ENCODE measurements around the gene C20orf202.
"Not testable (repeated sequence)": the region's sequence is repeated elsewhere in the genome, so short reads cannot be mapped to it uniquely, and the experiment has no call there.

Gene C20orf202

DNA sequence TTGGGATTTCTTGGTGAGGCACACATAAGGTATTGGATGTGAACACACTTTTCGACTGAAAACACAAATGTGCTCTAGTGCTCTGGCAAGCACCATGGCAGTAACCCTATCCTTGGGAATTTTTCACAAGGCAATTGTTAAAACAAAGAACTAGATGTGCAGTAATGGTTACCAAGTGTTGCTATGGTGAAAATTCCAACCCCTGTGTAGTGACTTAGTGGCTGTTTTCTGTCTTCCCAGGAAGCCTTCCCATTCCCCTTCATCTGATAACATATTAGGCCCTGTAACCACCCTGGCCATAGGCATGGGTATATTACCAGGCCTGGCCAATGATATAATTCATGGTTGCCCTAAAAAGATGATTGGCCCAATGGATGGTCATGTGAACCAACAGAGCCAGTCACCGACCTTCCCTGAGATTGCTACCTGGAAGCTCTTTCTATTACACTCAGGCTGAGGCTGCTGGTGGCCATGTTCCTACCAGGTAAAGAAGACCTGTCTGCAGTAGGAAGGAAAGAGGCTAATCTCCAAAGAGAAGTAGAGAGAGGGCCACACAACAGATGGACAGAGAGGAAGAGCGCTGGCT is 4.1 kb downstream of the C20orf202 start:
- in situ Hi-C loops (cut with MboI; ENCODE audit: low sequenced_read_pairs): no loop called here

DNA sequence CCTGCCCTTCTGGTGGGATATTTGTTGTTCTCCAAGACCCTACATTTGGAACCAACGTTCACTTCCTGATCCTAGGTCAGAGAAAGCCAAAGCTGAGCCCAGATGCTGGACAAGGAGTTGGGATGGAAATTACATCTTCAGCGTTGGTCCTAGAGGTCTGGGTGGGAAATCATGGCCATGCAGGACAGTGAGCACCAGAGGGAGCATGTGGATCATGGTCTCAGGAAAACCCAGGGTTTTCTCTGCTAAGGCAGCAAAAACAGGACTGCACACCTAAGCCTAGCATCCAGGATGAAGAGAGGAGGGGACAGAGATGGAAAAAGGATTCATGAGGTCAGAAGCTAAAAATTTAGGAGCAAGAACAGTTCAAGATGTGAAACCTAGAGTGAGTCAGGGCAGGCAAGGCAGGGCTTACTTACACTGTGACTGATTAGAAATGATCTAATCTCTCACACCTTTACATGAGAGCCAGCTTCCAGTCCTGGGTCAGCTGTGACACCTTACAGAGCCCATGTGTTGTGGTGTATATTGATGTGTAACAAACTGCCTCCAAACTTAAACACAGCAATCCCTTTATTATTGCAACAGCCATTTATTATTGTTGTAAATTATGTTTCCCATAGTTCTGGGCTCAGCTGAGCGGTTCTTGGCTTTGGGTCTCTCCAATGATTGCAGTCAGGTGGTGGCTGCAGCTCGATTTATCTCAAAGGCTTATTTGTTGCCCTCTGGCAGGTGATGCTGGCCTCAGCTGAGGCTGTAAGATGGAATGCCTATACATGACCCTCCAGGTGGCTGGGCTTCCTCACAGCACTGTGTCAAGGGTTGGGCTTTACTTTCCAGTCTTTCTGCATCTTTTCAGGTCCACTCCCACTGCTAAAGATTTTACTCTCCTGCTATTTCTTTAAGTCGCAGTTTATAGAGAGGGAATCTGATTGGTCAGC is 6.5 kb downstream of the C20orf202 start:
- in situ Hi-C loops (cut with MboI; ENCODE audit: low sequenced_read_pairs): no loop called here

DNA sequence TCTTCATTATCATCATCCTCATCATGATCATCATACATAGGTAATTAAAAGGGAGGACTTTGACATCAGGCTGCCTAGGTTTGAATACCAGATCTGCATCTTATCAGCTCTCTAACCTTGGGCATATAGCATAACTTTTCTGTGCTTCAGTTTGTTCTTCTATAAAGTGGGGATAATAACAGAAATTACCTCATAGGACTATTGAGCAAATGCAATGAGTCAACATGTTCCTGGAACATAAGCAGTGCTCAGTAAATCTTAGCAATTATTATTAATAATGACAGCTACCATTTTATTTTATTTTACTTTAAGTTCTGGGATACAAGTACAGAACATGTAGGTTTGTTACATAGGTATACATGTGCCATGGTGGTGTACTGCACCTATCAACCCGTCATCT is 7.2 kb downstream of the C20orf202 start:
- in situ Hi-C loops (cut with MboI; ENCODE audit: low sequenced_read_pairs): no loop called here

GRCh38 chr20:1212023-1212422 is 8.8 kb downstream of the C20orf202 start:
- in situ Hi-C loops (cut with MboI; ENCODE audit: low sequenced_read_pairs): no loop called here

GRCh38 chr20:1212607-1213396 is 9.5 kb downstream of the C20orf202 start:
- in situ Hi-C loops (cut with MboI; ENCODE audit: low sequenced_read_pairs): no loop called here

DNA sequence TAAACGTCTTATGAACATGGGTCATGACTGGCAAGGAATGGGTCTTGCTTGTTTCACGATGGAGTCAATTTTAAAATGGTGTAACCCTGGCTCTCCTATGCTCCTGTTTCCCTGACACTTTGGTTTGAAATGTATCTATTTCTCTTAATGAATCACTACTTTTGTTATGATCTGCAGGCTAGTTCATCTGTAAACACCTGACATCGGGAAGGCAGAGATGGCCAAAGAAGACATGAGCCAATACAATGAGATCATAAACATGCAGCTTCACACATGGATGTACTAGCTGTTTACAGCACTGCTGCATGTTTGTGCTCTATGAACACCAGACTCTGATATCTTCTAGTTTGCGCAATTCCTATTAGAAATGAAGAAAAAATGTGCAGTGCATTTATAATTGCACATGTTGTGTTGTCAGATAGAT is 11.6 kb downstream of the C20orf202 start:
- in situ Hi-C loops (cut with MboI; ENCODE audit: low sequenced_read_pairs): no loop called here

DNA sequence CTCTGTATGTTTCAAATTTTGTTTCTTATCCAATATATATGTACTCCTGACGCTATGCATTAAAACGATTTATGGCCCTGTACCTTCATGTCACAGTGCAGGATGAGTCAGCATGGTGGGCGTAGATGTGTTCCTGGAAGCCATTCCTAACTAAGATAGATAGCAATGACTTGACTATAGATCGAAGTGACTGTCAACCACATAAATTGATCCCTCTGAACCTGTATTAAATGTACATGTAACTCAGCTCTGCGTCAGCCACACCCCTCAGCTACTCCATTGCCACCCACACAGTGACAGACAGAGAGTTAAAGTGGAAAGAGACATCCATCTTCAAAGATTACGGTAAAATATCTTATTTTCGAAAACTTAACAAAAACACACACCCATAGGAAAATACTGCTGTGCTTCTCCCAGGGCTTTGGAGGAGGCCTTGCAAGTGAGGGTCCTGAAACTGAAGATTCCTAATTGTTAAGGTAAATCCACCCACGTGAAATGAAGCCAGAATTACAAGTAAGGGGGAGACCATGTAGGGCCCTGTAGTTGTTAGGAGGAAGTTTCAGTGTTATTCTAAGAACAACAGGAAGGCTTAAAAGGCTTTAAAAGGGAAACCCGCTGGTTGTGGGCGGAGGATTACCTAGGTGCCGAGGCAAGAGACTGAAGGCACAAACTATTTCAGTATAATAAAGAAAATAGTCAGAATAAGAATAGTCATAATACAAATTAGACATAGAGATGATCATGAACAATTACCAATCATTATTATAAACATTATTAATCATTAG is 12.3 kb downstream of the C20orf202 start:
- in situ Hi-C loops (cut with MboI; ENCODE audit: low sequenced_read_pairs): no loop called here

DNA sequence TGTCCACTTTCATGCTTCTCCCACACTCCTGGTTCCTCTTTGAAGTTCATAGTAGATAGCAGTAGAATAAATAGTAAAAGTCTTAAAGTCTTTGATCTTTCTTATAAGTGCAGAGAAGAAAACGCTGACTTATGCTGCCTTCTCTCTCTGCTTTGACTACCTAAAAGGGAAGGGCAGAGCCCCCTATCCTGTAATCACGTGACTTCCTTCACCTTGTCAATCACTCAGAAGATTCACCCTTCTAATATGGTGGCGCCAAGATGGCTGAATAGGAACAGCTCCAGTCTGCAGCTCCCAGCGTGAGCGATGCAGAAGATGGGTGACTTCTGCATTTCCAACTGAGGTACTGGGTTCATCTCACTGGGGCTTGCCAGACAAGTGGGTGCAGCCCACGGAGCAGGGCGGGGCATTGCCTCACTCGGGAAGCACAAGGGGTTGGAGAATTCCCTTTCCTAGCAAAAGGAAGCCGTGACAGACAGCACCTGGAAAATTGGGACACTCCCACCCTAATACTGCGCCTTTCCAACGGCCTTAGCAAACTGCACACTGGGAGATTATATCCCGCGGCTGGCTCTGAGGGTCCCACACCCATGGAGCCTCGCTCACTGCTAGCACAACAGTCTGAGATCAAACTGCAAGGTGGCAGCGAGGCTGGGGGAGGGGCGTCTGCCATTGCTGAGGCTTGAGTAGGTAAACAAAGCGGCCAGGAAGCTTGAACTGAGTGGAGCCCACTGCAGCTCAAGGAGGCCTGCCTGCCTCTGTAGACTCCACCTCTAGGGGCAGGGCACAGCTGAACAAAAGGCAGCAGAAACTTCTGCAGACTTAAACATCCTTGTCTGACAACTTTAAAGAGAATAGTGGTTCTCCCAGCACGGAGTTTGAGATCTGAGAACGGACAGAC is 13.5 kb downstream of the C20orf202 start:
- in situ Hi-C loops (cut with MboI; ENCODE audit: low sequenced_read_pairs): not testable (repeated sequence)

DNA sequence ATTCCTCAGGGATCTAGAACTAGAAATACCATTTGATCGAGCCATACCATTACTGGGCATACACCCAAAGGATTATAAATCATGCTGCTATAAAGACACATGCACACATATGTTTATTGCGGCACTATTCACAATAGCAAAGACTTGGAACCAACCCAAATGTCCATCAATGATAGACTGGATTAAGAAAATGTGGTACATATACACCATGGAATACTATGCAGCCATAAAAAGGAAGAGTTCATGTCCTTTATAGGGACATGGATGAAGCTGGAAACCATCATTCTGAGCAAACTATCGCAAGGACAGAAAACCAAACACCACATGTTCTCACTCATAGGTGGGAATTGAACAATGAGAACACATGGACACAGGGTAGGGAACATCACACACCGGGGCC is 19.5 kb downstream of the C20orf202 start:
- in situ Hi-C loops (cut with MboI; ENCODE audit: low sequenced_read_pairs): not testable (repeated sequence)

DNA sequence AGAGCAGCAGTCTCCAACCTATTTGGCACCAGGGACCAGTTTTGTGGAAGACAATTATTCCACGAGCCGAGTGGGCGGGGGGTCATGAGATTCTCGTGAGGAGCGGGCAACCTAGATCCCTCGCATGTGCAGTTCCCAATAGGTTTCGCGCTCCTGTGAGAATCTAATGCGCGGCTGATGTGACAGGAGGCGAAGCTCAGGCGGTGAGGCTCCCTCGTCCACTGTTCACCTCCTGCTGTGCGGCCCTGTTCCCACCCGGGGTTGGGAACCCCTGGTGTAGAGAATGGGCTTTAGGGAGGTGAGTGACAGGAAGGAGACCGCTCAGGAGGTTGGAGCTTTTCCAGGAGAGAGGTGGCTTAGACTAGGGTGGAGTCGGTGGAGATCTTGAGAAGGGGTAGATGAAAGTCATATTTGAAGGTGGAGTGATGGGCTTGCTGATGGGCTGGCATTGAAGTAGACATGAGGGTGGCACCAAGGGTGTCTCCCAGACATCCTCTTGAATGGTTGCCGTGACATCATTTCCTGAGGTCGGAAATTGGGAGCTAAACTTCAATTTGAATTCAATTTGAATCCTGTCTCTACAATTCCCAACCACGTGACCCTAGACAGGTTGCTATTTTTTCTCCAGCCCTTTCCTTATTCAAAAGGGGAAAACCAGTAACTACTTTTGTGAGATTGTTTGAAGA is 21.1 kb downstream of the C20orf202 start:
- in situ Hi-C loops (cut with MboI; ENCODE audit: low sequenced_read_pairs): no loop called here

DNA sequence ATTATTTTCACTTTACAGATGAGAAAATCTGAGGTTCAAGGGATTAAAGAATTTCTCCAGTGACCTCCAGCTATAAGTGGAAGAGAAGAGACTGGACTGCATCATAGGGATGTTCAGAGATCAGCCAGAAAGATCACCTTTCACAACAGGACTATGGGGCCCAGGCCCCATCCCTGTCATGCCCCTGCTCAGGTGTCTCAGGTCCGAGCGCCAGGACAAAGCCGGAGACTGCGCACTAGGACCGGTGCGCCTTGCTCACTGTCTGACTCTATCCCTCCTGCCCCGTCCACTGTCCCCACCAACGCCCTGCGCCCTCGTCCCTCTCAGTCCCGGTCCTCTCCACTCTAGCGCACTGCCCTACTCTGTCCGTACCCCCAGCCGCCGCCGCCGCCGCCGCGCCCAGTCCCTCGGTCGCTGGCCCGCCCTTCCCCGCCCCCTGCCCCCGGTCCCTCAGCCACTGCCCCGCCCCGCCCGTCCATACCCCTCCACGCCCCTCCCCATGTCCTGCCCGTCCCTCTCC is 22.1 kb downstream of the C20orf202 start:
- in situ Hi-C loops (cut with MboI; ENCODE audit: low sequenced_read_pairs): no loop called here

DNA sequence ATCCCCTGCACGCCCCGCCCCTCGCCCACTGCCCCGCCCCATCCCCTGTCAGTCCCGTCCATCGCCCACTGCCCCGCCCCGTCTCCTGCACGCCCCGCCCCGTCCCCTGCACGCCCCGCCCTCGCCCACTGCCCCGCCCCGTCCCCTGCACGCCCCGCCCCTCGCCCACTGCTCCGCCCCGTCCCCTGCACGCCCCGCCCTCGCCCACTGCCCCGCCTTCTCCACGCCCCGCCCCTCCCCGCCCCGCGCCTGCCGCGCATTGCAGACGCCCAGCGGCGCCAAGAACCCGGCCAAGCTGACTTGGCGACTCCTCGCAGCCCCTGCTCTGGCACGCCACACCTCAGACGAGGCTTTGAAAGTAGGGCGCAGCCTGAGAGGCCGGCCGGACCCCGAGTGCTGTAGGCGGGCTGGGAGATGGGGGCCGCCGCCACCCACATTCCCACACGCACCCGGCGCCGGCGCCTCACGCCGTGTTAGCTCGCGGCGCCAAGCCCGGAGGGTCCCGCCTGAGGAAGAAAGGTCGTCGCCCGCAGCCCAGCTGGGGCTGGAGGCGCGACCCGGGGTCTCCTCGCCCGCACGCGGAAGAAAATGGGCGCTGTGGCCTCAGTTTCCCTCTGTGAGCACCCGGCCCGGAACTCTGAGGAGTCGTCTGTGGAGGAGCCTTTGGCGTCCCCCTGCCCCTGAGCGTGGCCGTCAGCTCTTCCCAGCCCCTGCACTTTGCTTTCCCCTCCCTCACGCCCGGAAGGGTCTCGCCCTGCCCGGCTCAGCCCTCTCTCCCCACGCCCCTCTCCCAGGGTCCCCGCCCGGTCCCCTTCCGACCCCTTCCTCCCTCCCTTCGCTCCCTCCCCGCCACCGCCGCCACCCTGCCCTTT is 22.8 kb downstream of the C20orf202 start, which contains the start of gene RAD21L1:
Gene RAD21L1, plus strand, starts transcription at position 262 of the 872 bp plus-strand sequence. CDS start 2,410 bp downstream, outside the sequence.
- in situ Hi-C loops (cut with MboI; ENCODE audit: low sequenced_read_pairs): no loop called here

GRCh38 chr20:1229541-1229940 is 26.3 kb downstream of the C20orf202 start:
- in situ Hi-C loops (cut with MboI; ENCODE audit: low sequenced_read_pairs): no loop called here

- in situ Hi-C loops (cut with MboI; ENCODE audit: low sequenced_read_pairs): no loop called here
These were observed 29.2 kb downstream of the C20orf202 start for GRCh38 chr20:1232286-1233111.

- in situ Hi-C loops (cut with MboI; ENCODE audit: low sequenced_read_pairs): no loop called here
These were observed 37.3 kb downstream of the C20orf202 start for GRCh38 chr20:1240549-1240948.

DNA sequence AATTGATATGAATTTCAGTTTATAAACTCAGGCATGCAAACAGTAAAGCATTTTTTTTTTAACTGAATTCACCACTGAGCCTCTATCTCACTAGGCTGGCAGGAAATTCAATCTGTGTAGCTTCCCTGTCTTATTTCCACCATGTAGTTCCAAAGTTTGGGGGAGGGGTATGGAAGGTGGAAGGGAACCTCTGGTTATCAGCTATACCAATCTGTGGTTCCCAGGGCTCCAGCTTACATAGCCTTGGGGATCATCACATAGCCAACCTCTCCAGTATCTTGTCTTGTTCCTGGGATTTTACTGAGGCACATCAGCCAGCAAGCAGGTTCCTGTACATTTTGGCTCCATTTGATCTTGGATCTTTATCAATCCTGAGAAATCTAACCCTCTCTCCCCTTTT is 38.2 kb downstream of the C20orf202 start:
- in situ Hi-C loops (cut with MboI; ENCODE audit: low sequenced_read_pairs): no loop called here

DNA sequence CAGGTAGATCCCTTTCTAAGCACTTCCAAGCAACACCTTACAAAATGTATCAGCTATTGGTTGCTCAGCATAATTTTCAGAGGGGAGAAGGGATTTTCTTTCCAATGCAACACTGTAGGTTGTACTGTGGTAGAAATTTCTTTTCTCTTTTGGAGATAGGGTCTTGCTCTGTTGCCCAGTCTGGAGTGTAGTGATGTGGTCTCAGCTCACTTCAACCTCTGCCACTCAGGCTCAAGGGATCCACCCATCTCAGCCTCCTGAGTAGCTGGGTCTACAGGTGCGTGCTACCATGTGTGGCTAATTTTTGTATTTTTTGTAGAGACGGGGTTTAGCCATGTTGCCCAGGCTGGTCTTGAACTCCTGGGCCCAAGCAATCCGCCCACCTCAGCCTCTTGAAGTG is 38.8 kb downstream of the C20orf202 start:
- in situ Hi-C loops (cut with MboI; ENCODE audit: low sequenced_read_pairs): no loop called here

Measured in HL-60/S4 treated with phorbol 12-myristate 13-acetate at 8.2 ng/mL for 4 days and 3 days (cell line).